Panc1 (cell line): ENCODE measurements around the gene MAGI2. TPM values are rescaled to one million over a fixed set of nuclear protein-coding genes. Genes with fewer than 3 reads are reported as not detected.

Source experiments
- ATAC-seq: fragments of 200-7000 bp; cut with Tn5 transposase; 2 replicates; pipeline ENCODE4 v1.9.1; 2020; ENCODE audit warnings: mild to moderate bottlenecking, moderate library complexity
- BruUV-seq: library from RNA; stranded (reverse); fragments of 400-500 nt; replicated peaks from 2 replicates; lab custom pipeline; 2021; lab: Mats Ljungman, UMichigan
- CTCF ChIA-PET: fragments of 300-600 bp; sonication (Branson Sonifier 250); formaldehyde crosslinking; loops from one replicate; lab custom pipeline; 2022; ENCODE audit warnings: antibody characterized with exemption; lab: Charles Lee
- POLR2A ChIA-PET: fragments of 300-600 bp; sonication (Branson Sonifier 250); formaldehyde crosslinking; loops from one replicate; lab custom pipeline; 2022; ENCODE audit warnings: antibody characterized with exemption; lab: Charles Lee
- DNase-seq: peaks from one replicate; pipeline ENCODE4 v3.0.0-alpha.2; 2010; ENCODE audit warnings: low read depth, low spot score
- H3K27ac ChIP-seq: 2 replicates; pipeline ENCODE4 v1.5.1; 2011; ENCODE audit warnings: mild to moderate bottlenecking, low read length, inconsistent platforms
- H3K27me3 ChIP-seq: fragments of 200-500 bp; sonication (Bioruptor generic); 2 replicates; pipeline ENCODE4 v1.6.0; 2014; ENCODE audit warnings: low read length, inconsistent platforms; ENCODE audit not compliant: control insufficient read depth, insufficient read depth
- H3K36me3 ChIP-seq: fragments of 200-500 bp; sonication (Bioruptor generic); 2 replicates; pipeline ENCODE4 v1.5.1; 2014; ENCODE audit warnings: inconsistent platforms, mild to moderate bottlenecking, low read length, moderate library complexity; ENCODE audit not compliant: control insufficient read depth, insufficient read depth
- H3K4me1 ChIP-seq: 2 replicates; pipeline ENCODE4 v1.5.1; 2011; ENCODE audit warnings: inconsistent platforms, mild to moderate bottlenecking, low read length, moderate library complexity; ENCODE audit not compliant: control insufficient read depth, insufficient read depth
- H3K4me3 ChIP-seq, 2 experiments: 2 replicates each; pipeline ENCODE4 v1.5.1; 2011 to 2012; ENCODE audit warnings: low read depth in 2 of 2, low read length in 2 of 2, mild to moderate bottlenecking in 2 of 2, inconsistent platforms in 1 of 2, moderate library complexity in 1 of 2
- H3K9me3 ChIP-seq: fragments of 200-500 bp; sonication (Bioruptor generic); 2 replicates; pipeline ENCODE4 v1.5.1; 2014; ENCODE audit warnings: low read depth, mild to moderate bottlenecking, inconsistent platforms, low read length, moderate library complexity; ENCODE audit not compliant: control insufficient read depth, insufficient read depth
- POLR2AphosphoS5 ChIP-seq: IDR thresholded peaks from 2 replicates; pipeline ENCODE4 v1.6.1; 2012; ENCODE audit warnings: mild to moderate bottlenecking, low read depth, low read length, moderate library complexity
- REST ChIP-seq, 2 experiments: IDR thresholded peaks; 2 replicates each; pipeline ENCODE4 v1.6.1; 2011 to 2012; ENCODE audit warnings: low read depth in 2 of 2, control low read depth in 1 of 2, low read length in 1 of 2, mild to moderate bottlenecking in 1 of 2, moderate library complexity in 1 of 2; ENCODE audit not compliant: insufficient read depth in 1 of 2
- SIN3A ChIP-seq: IDR thresholded peaks from 2 replicates; pipeline ENCODE4 v1.6.1; 2012; ENCODE audit warnings: low read depth, mild to moderate bottlenecking, low read length, moderate library complexity, borderline replicate concordance; ENCODE audit not compliant: insufficient read depth
- TCF7L2 ChIP-seq: IDR thresholded peaks from 2 replicates; pipeline ENCODE4 v1.6.1; 2011; ENCODE audit warnings: mild to moderate bottlenecking, low read depth, low read length, inconsistent platforms
- in situ Hi-C: cut with HindIII; loops from 2 replicates; pipeline ENCODE4 v1.10.0; 2016; ENCODE audit warnings: low sequenced_read_pairs, low pct_unique_long_range_greater_than_20kb
- intact Hi-C: fragments of 100-400 bp; cut with micrococcal nuclease; formaldehyde crosslinking; loops from one replicate; pipeline ENCODE4 v1.10.0; 2022; ENCODE audit not compliant: unreplicated experiment
- total RNA-seq: library from RNA; stranded (reverse); gene quantifications from one replicate; pipeline ENCODE4 v1.2.1, GENCODE V29; 2021; ENCODE audit not compliant: unreplicated experiment
- TF ChIP-seq, protein P1 (sequence below): fragments of 450-650 bp; IDR thresholded peaks from 2 replicates; pipeline ENCODE4 v1.5.1; 2017; ENCODE audit warnings: mild to moderate bottlenecking

MAGI2 gene
- total RNA-seq, 1 experiment from 2014 or later: 5.4 TPM

- in situ Hi-C loops: no loop called here
- intact Hi-C loops: no loop called here
- Histone ChIP-seq H3K27me3 (no peaks in the 10 kb centered on the region), H3K4me3 (no peak overlapping the region), H3K36me3 (no peaks in the 10 kb centered on the region), H3K9me3 (no peaks in the 10 kb centered on the region), H3K27ac (no peak overlapping the region), H3K4me1 (no peaks in the 10 kb centered on the region)
- no TSS peak for BruUV-seq
- DNase-seq (no peak), ATAC-seq (no peak)
- TF ChIP-seq POLR2AphosphoS5 (no peak), TCF7L2 (no peak), REST (IDR thresholded peaks at IDR 0.05; ENCODE audit: insufficient read depth in 1 of 2, low read depth in 2 of 2, low read length in 1 of 2) (no peak), SIN3A (no peak)
- TF ChIP-seq, protein P1, sequence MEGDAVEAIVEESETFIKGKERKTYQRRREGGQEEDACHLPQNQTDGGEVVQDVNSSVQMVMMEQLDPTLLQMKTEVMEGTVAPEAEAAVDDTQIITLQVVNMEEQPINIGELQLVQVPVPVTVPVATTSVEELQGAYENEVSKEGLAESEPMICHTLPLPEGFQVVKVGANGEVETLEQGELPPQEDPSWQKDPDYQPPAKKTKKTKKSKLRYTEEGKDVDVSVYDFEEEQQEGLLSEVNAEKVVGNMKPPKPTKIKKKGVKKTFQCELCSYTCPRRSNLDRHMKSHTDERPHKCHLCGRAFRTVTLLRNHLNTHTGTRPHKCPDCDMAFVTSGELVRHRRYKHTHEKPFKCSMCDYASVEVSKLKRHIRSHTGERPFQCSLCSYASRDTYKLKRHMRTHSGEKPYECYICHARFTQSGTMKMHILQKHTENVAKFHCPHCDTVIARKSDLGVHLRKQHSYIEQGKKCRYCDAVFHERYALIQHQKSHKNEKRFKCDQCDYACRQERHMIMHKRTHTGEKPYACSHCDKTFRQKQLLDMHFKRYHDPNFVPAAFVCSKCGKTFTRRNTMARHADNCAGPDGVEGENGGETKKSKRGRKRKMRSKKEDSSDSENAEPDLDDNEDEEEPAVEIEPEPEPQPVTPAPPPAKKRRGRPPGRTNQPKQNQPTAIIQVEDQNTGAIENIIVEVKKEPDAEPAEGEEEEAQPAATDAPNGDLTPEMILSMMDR: no peak
- ChIA-PET CTCF (no interaction called here), POLR2A (no interaction called here)
These were observed 1199.4 kb downstream of the MAGI2 start for GRCh38 chr7:78253850-78254725.

- in situ Hi-C loops (no loop called here), intact Hi-C loops (no loop called here)
- Histone ChIP-seq H3K36me3 (no peaks in the 10 kb centered on the region), H3K4me1 (no peaks in the 10 kb centered on the region), H3K4me3 (no peak overlapping the region), H3K9me3 (no peaks in the 10 kb centered on the region; the same call in 1 of the 2 replicates), H3K27ac (no peak overlapping the region), H3K27me3 (no peaks in the 10 kb centered on the region)
- ATAC-seq (no peak), DNase-seq (no peak)
- POLR2A ChIA-PET: no interaction called here
- TF ChIP-seq REST (IDR thresholded peaks at IDR 0.05; ENCODE audit: insufficient read depth in 1 of 2, low read depth in 2 of 2, low read length in 1 of 2) (no peak), POLR2AphosphoS5 (no peak), SIN3A (no peak)
- CTCF ChIA-PET: no interaction called here
- no TSS peak for BruUV-seq
These were observed 1204.6 kb downstream of the MAGI2 start for GRCh38 chr7:78248867-78249266.
